WTC11 (cell line): ENCODE measurements around the gene BROX. TPM values are rescaled to one million over a fixed set of nuclear protein-coding genes. Genes with fewer than 3 reads are reported as not detected.

Experiments
- ATAC-seq: fragments of 200-7000 bp; cut with Tn5 transposase; 2 replicates; pipeline ENCODE4 v1.10.0; 2021; ENCODE audit warnings: mild to moderate bottlenecking, moderate library complexity
- CTCF ChIA-PET: fragments of 300-600 bp; sonication (Branson Sonifier 250); formaldehyde crosslinking; loops from one replicate; lab custom pipeline; 2021; ENCODE audit warnings: antibody characterized with exemption; lab: Charles Lee
- POLR2A ChIA-PET: fragments of 350-600 bp; sonication (Branson Sonifier 250); formaldehyde crosslinking; loops from one replicate; lab custom pipeline; 2021; ENCODE audit warnings: antibody characterized with exemption; lab: Charles Lee
- DNase-seq: peaks from one replicate; pipeline ENCODE4 v3.0.0; 2021; ENCODE audit warnings: low spot score
- H3K27ac Mint-ChIP-seq: 2 replicates; pipeline ENCODE4 v1.8.0; 2021; ENCODE audit warnings: mixed read lengths
- H3K27me3 Mint-ChIP-seq: 2 replicates; pipeline ENCODE4 v1.8.0; 2021; ENCODE audit warnings: low read depth, mild to moderate bottlenecking, moderate library complexity, mixed read lengths
- H3K36me3 Mint-ChIP-seq: 2 replicates; pipeline ENCODE4 v1.8.0; 2021; ENCODE audit warnings: mixed read lengths
- H3K4me1 Mint-ChIP-seq: 2 replicates; pipeline ENCODE4 v1.8.0; 2022; ENCODE audit warnings: mixed read lengths
- H3K4me3 Mint-ChIP-seq: 2 replicates; pipeline ENCODE4 v1.8.0; 2021; ENCODE audit warnings: mild to moderate bottlenecking, moderate library complexity, mixed read lengths
- H3K9me3 Mint-ChIP-seq: 2 replicates; pipeline ENCODE4 v1.8.0; 2021; ENCODE audit warnings: mixed read lengths
- CBFB ChIP-seq: sonication (generic); formaldehyde crosslinking; IDR thresholded peaks from 2 replicates; pipeline ENCODE4 v1.8.1; 2022; ENCODE audit warnings: mild to moderate bottlenecking, low read depth, missing genetic modification reagents
- ELF4 ChIP-seq: sonication (generic); formaldehyde crosslinking; IDR thresholded peaks from 2 replicates; pipeline ENCODE4 v1.8.1; 2022; ENCODE audit warnings: low read depth, mild to moderate bottlenecking, moderate library complexity, missing genetic modification reagents
- FOXK1 ChIP-seq: sonication (generic); formaldehyde crosslinking; IDR thresholded peaks from 2 replicates; pipeline ENCODE4 v1.8.0; 2022; ENCODE audit warnings: mild to moderate bottlenecking, moderate library complexity, missing genetic modification reagents
- JAZF1 ChIP-seq: fragments of 250-450 bp; sonication (Bioruptor Pico); IDR thresholded peaks from 2 replicates; pipeline ENCODE4 v1.9.0; 2021; ENCODE audit warnings: moderate library complexity, mild to moderate bottlenecking, inconsistent platforms
- MYBL2 ChIP-seq: sonication (generic); formaldehyde crosslinking; IDR thresholded peaks from 2 replicates; pipeline ENCODE4 v1.8.1; 2023; ENCODE audit warnings: mild to moderate bottlenecking, moderate library complexity, missing genetic modification reagents
- SP1 ChIP-seq: sonication (generic); formaldehyde crosslinking; conservative IDR thresholded peaks from 2 replicates; pipeline ENCODE4 v1.8.1; 2022; ENCODE audit warnings: missing genetic modification reagents
- TCF7 ChIP-seq: sonication (generic); formaldehyde crosslinking; IDR thresholded peaks from 2 replicates; pipeline ENCODE4 v1.8.0; 2022; ENCODE audit warnings: mild to moderate bottlenecking, low read depth, missing genetic modification reagents, moderate library complexity
- TEAD1 ChIP-seq: sonication (generic); formaldehyde crosslinking; IDR thresholded peaks from 2 replicates; pipeline ENCODE4 v1.8.0; 2022; ENCODE audit warnings: mild to moderate bottlenecking, missing genetic modification reagents
- TEAD4 ChIP-seq: sonication (generic); formaldehyde crosslinking; IDR thresholded peaks from 2 replicates; pipeline ENCODE4 v1.8.0; 2022; ENCODE audit warnings: mild to moderate bottlenecking, missing genetic modification reagents
- ZBTB21 ChIP-seq: sonication (generic); formaldehyde crosslinking; IDR thresholded peaks from 2 replicates; pipeline ENCODE4 v1.8.1; 2023; ENCODE audit warnings: mild to moderate bottlenecking, missing genetic modification reagents, borderline replicate concordance
- ZNF219 ChIP-seq: sonication (generic); formaldehyde crosslinking; IDR thresholded peaks from 2 replicates; pipeline ENCODE4 v1.8.0; 2023; ENCODE audit warnings: missing genetic modification reagents, mild to moderate bottlenecking, borderline replicate concordance
- ZNF532 ChIP-seq: fragments of 250-450 bp; sonication (Bioruptor Pico); IDR thresholded peaks from 2 replicates; pipeline ENCODE4 v1.9.0; 2021; ENCODE audit warnings: mild to moderate bottlenecking, borderline replicate concordance
- total RNA-seq: library from RNA; stranded (reverse); gene quantifications from 3 replicates; pipeline ENCODE4 v1.2.3, GENCODE V29; 2021
- TF ChIP-seq, protein P1 (sequence below): sonication (generic); formaldehyde crosslinking; conservative IDR thresholded peaks from 2 replicates; pipeline ENCODE4 v1.8.1; 2023; ENCODE audit warnings: mild to moderate bottlenecking, low read depth, missing genetic modification reagents, moderate library complexity
- TF ChIP-seq, protein P2 (sequence below): sonication (generic); formaldehyde crosslinking; IDR thresholded peaks from 2 replicates; pipeline ENCODE4 v1.8.1; 2023; ENCODE audit warnings: mild to moderate bottlenecking, missing genetic modification reagents
- TF ChIP-seq, protein P3 (sequence below): fragments of 250-450 bp; sonication (Bioruptor Pico); IDR thresholded peaks from 2 replicates; pipeline ENCODE4 v2.1.2; 2022; ENCODE audit warnings: mild to moderate bottlenecking, moderate library complexity
- TF ChIP-seq, protein P4 (sequence below): sonication (generic); formaldehyde crosslinking; IDR thresholded peaks from 2 replicates; pipeline ENCODE4 v1.8.1; 2022; ENCODE audit warnings: missing genetic modification reagents, borderline replicate concordance

The BROX gene
- total RNA-seq, 1 experiment from 2014 or later, result 27.1 TPM

DNA sequence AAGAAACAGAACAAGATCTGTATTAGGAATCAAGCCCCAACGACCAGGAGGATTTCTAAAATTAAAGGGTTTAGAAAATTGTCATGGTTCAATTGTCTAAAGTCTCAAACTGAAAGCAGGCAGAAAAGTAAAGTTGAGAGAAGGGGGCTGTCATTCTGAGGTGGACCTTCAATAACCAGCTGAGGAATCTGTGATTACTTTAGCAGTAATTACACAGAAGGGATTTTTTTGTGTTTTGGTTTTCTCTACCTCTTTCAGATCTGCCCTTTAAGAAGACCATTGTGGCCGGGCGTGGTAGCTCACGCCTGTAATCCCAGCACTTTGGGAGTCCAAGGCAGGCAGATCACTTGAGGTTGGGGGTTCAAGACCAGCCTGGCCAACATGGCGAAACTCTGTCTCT is 17.4 kb upstream of the BROX start:
- H3K4me1 Mint-ChIP-seq, result no peaks in the 10 kb centered on the region
- TF ChIP-seq SP1 (no peak), TEAD1 (no peak), ZNF219 (no peak), MYBL2 (CRISPR knock-in tag) (no peak), TCF7 (CRISPR knock-in tag) (no peak)
- ChIA-PET POLR2A (no interaction called here), CTCF (no interaction called here)
- DNase-seq (no peak), ATAC-seq (no peak)
- no peak overlapping the region for H3K4me3 Mint-ChIP-seq
- H3K27ac Mint-ChIP-seq, result no peak overlapping the region
- peaks cover 7% of the 10 kb centered on the region for H3K36me3 Mint-ChIP-seq
- peaks cover 5% of the 10 kb centered on the region for H3K9me3 Mint-ChIP-seq
- no peaks in the 10 kb centered on the region for H3K27me3 Mint-ChIP-seq

- Mint-ChIP-seq H3K4me1 (no peaks in the 10 kb centered on the region), H3K36me3 (peaks cover 17% of the 10 kb centered on the region), H3K9me3 (peaks cover 5% of the 10 kb centered on the region), H3K27ac (no peak overlapping the region), H3K4me3 (no peak overlapping the region), H3K27me3 (no peaks in the 10 kb centered on the region)
- POLR2A ChIA-PET, result no interaction called here
- TF ChIP-seq, protein P1, sequence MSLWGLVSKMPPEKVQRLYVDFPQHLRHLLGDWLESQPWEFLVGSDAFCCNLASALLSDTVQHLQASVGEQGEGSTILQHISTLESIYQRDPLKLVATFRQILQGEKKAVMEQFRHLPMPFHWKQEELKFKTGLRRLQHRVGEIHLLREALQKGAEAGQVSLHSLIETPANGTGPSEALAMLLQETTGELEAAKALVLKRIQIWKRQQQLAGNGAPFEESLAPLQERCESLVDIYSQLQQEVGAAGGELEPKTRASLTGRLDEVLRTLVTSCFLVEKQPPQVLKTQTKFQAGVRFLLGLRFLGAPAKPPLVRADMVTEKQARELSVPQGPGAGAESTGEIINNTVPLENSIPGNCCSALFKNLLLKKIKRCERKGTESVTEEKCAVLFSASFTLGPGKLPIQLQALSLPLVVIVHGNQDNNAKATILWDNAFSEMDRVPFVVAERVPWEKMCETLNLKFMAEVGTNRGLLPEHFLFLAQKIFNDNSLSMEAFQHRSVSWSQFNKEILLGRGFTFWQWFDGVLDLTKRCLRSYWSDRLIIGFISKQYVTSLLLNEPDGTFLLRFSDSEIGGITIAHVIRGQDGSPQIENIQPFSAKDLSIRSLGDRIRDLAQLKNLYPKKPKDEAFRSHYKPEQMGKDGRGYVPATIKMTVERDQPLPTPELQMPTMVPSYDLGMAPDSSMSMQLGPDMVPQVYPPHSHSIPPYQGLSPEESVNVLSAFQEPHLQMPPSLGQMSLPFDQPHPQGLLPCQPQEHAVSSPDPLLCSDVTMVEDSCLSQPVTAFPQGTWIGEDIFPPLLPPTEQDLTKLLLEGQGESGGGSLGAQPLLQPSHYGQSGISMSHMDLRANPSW (CRISPR knock-in tag), result no peak
- TF ChIP-seq TEAD4 (CRISPR knock-in tag) (no peak), JAZF1 (CRISPR knock-in tag) (no peak), CBFB (CRISPR knock-in tag) (no peak), FOXK1 (CRISPR knock-in tag) (no peak), ELF4 (no peak), ZBTB21 (CRISPR knock-in tag) (no peak), ZNF532 (no peak)
- TF ChIP-seq, protein P2, sequence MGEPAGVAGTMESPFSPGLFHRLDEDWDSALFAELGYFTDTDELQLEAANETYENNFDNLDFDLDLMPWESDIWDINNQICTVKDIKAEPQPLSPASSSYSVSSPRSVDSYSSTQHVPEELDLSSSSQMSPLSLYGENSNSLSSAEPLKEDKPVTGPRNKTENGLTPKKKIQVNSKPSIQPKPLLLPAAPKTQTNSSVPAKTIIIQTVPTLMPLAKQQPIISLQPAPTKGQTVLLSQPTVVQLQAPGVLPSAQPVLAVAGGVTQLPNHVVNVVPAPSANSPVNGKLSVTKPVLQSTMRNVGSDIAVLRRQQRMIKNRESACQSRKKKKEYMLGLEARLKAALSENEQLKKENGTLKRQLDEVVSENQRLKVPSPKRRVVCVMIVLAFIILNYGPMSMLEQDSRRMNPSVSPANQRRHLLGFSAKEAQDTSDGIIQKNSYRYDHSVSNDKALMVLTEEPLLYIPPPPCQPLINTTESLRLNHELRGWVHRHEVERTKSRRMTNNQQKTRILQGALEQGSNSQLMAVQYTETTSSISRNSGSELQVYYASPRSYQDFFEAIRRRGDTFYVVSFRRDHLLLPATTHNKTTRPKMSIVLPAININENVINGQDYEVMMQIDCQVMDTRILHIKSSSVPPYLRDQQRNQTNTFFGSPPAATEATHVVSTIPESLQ (CRISPR knock-in tag), result no peak
- TF ChIP-seq, protein P3, sequence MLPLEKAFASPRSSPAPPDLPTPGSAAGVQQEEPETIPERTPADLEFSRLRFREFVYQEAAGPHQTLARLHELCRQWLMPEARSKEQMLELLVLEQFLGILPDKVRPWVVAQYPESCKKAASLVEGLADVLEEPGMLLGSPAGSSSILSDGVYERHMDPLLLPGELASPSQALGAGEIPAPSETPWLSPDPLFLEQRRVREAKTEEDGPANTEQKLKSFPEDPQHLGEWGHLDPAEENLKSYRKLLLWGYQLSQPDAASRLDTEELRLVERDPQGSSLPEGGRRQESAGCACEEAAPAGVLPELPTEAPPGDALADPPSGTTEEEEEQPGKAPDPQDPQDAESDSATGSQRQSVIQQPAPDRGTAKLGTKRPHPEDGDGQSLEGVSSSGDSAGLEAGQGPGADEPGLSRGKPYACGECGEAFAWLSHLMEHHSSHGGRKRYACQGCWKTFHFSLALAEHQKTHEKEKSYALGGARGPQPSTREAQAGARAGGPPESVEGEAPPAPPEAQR (CRISPR knock-in tag), result no peak
- TF ChIP-seq, protein P4, sequence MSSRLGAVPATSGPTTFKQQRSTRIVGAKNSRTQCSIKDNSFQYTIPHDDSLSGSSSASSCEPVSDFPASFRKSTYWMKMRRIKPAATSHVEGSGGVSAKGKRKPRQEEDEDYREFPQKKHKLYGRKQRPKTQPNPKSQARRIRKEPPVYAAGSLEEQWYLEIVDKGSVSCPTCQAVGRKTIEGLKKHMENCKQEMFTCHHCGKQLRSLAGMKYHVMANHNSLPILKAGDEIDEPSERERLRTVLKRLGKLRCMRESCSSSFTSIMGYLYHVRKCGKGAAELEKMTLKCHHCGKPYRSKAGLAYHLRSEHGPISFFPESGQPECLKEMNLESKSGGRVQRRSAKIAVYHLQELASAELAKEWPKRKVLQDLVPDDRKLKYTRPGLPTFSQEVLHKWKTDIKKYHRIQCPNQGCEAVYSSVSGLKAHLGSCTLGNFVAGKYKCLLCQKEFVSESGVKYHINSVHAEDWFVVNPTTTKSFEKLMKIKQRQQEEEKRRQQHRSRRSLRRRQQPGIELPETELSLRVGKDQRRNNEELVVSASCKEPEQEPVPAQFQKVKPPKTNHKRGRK (CRISPR knock-in tag), result no peak
- CTCF ChIA-PET, result no interaction called here
- DNase-seq, result no peak
- ATAC-seq, result no peak
Observed at GRCh38 chr1:222696741-222697140, 15.6 kb upstream of the BROX start.
